PC-9 (cell line): ENCODE measurements around the gene AMIGO2.
"Not testable (repeated sequence)": the region's sequence is repeated elsewhere in the genome, so short reads cannot be mapped to it uniquely, and the experiment has no call there.

Experiments used
- EZH2 ChIP-seq: fragments of 200-600 bp; sonication (generic); IDR thresholded peaks from 2 replicates; pipeline ENCODE4 v1.8.0; 2017; ENCODE audit warnings: antibody characterized with exemption, low read depth
- TF ChIP-seq, protein P1 (sequence below): fragments of 200-600 bp; sonication (generic); conservative IDR thresholded peaks from 2 replicates; pipeline ENCODE4 v1.6.1; 2017; ENCODE audit warnings: mixed run types, antibody characterized with exemption, mild to moderate bottlenecking, moderate library complexity

DNA sequence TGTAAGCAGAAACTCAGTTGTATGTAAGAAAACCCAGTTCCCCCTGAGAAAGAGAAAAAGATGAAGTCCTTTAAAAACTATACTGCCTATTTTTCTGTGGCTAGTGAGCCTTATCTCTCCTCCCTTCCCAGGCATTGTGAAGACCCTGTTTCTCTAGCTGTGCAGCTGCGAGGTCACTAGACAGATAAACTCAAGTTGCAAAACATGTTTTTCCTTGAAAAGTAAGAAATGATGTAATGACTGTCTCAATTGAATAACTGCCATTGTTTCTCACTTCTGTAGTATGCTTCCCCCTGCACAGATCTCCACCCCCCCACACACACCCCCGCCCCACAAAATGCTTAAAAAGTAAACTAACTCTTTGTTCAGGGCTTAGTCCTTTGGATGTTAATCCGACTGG is 23.9 kb downstream of the AMIGO2 start:
- TF ChIP-seq, protein P1, sequence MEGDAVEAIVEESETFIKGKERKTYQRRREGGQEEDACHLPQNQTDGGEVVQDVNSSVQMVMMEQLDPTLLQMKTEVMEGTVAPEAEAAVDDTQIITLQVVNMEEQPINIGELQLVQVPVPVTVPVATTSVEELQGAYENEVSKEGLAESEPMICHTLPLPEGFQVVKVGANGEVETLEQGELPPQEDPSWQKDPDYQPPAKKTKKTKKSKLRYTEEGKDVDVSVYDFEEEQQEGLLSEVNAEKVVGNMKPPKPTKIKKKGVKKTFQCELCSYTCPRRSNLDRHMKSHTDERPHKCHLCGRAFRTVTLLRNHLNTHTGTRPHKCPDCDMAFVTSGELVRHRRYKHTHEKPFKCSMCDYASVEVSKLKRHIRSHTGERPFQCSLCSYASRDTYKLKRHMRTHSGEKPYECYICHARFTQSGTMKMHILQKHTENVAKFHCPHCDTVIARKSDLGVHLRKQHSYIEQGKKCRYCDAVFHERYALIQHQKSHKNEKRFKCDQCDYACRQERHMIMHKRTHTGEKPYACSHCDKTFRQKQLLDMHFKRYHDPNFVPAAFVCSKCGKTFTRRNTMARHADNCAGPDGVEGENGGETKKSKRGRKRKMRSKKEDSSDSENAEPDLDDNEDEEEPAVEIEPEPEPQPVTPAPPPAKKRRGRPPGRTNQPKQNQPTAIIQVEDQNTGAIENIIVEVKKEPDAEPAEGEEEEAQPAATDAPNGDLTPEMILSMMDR, result not testable (repeated sequence)
- not testable (repeated sequence) for TF ChIP-seq EZH2
